ENCODE results near the gene ERC1.
"Not testable (repeated sequence)": the region's sequence is repeated elsewhere in the genome, so short reads cannot be mapped to it uniquely, and the experiment has no call there.

ERC1 gene

DNA sequence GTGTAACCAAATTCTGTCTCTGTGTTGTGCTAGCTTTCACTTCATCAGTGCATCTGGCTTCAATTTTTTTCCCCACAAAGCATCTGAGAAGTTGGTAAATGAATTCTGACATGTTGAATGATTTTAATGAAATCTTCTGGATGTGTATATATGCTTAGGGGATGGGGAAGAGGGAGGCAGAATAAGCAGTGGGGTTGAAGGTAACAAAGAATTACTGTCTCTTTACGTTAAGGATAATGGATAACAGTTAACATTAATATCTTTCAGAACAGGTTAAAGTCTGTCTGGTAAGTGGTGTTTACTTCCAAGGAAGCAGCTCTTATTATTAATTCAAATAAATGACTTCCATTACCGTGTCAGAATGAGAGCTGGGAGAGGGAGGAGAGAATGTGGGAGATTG lies 261.7 kb downstream of the ERC1 start:
- no peak for DNase-seq

DNA sequence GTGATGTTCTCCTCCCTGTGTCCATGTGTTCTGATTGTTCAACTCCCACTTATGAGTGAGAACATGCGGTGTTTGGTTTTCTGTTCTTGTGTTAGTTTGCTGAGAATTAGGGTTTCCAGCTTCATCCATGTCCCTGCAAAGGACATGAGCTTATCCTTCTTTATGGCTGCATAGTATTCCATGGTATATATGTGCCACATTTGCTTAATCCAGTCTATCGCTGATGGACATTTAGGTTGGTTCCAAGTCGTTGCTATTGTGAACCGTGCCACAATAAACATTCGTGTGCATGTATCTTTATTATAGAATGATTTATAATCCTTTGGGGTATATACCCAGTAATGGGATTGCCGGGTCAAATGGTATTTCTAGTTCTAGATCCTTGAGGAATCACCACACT lies 264.1 kb downstream of the ERC1 start:
- DNase-seq: not testable (repeated sequence)

DNA sequence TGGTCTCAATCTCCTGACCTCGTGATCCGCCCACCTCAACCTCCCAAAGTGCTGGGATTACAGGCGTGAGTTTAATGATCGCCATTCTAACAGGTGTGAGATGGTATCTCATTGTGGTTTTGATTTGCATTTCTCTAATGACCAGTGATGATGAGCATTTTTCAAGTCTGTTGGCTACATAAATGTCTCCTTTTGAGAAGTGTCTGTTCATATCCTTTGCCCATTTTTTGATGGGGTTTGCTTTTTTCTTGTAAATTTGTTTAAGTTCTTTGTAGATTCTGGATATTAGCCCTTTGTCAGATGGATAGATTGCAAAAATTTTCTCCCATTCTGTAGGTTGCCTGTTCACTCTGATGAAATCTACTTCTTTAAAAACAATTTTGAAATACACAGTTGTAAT lies 264.8 kb downstream of the ERC1 start:
- DNase-seq: not testable (repeated sequence)

DNA sequence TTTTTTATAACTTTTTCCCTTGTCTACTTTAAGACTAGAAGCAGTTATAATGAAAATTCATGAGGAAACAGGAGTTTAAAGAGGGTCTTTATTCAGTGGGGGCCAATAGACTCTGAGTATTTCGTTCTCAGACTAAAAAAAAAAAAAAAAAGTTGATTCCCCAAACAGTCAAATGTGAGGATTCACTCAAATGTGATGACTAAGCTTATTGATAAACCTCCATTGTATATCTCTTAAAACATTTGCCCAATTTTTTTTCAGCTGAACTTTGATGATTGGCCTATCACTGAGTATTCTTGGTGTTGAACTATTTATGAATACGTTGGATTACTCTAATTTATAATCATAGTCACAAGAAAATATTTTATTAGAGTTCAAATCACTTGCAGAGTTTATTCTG lies 265.3 kb downstream of the ERC1 start:
- no peak for DNase-seq

DNA sequence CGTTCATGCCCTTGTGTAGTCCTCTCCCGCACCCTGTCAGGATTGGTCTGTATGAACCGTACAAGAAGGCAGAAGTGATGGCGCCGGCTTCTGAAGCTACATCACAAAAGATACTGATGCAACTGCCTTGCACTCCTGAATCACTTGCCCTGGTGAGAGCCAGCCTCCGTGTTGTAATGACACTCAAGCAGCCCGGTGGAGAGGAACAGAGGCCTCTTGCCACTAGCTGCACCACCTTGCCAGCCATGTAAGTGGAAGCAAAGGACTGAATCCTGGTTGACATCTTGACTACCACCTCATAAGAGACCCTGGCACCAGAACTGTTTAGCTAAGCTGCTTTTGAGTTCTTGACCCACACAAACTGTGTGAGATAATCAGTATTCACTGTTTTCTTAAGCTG lies 266.0 kb downstream of the ERC1 start:
- DNase-seq: no peak

DNA sequence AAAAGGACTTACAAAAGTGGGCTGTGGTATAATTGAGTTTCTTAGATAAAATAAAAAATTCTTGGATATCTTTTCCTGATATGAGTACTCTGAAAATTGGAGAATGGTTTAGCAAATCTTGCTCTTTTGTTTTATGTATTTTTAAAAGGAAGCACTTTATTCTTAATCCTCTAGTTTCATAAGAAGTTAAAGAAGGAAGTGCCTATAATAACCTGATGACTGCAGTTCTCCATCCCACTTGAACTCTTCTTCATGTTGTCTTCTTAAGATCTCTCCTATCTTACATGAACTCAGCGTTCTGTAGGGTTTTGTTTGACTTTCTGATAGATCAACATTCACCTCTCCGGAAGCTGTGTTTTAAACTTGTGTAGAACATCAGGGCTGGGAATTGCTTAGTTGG lies 271.0 kb downstream of the ERC1 start:
- DNase-seq: no peak

DNA sequence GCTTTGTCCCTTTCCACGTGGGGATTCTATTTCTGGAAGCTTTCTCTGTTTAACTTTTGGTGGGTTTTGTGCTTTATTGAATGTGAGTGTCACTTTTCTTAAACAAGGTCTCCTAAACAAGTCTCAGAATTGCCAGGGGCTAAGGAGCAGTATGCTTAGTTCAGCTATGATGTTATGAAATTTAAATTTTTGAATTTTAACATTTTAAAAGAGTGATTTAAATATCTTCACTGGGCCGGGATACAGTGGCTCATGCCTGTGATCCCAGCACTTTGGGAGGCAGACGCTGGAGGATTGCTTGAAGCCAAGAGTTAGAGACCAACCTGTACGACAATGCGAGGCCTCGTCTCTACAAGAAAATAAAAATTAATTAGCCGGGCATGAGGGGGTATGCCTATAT lies 276.2 kb downstream of the ERC1 start:
- no peak for DNase-seq

DNA sequence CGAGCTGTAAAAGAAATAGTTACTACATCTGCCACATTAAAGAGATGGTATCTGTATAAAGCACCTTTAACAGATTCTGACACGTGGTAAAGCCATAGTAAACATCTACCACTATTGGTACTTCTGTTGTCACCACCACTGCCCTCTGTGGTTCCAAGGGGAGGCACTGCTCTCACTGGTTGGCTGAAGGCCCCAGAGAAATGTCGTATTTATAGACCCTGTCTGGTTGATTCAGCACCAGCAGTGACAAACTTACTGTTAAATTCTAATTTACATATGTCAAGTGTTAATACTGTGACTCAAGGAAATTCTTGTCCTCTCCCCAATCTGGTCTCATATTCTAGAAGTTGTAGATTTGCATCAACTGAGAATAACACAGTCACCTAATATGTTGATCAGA lies 281.1 kb downstream of the ERC1 start:
- no peak for DNase-seq

DNA sequence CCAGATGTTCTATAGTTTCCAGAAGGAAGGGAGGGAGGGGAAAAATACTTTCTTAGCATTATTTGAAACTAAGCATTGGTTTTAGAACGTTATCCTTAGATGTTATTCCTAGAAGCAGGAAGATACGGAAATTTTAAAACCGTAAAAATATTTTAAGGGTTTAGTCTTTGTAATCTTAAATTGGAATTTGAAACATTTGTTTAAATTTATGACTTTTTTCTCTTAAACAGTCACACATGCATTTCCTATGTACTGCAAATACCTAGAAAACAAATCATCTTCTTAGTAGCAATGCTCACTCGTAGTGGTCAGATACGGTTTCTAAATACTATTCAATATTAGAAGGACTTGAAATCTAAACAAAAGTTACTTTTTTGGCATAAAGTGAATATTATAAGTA lies 282.0 kb downstream of the ERC1 start:
- no peak for DNase-seq

DNA sequence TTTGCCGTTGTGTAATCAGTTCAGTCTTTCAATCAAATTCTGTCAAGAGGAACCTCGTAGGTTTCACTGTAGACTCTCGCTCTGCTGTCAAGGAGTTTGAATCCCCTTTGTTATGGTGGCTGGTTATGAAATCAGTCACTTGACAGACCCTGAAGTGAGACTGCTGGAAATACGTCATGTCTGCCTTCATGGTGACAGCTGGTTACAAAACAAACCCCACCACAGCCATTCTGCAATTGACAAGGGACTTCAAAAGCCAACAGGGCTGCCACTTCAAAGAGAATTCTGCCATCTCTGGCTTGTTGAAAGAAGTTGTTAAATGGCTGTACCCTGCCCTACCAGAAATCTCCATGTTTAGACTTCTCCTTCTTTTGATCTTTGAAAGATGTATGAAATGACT lies 286.9 kb downstream of the ERC1 start:
- no peak for DNase-seq

DNA sequence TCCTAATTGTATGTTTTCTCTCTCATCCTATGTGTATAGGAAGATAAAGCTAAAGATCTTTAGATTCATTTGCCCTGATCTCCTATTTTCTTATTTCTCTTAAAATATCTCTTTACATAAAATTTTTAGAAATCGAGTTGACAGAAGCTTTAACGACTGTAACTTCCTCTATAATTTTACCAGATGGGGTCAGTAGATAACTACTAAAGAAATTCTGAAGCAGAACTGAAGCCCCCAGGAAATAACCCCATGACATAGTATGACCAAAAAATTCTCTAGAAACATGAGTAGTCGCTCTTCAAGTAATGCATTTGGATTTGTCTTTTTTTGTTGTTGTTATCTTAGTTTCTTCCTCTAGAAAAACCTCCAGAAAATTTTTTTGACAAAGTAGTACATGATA lies 288.0 kb downstream of the ERC1 start:
- peak; percentile 29 for DNase-seq

DNA sequence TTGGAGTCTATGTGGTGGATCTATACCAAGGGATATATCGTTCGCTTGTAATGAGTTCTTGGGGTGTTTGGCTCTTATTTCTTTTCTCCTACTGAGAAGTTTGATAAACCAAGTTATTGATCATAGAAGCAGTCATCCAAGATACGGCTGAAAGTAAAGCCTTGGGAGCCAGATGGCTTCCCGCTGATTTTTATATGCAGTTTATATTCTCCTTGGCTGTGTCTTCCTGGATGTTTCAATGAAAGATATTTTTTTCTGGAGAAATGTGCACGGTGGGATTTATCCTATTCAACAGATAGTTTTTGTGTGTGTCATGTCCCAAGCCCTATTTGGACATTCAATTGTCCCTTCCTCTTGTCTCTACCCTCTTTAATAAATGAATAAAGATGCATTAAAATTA lies 289.0 kb downstream of the ERC1 start:
- no peak for DNase-seq

DNA sequence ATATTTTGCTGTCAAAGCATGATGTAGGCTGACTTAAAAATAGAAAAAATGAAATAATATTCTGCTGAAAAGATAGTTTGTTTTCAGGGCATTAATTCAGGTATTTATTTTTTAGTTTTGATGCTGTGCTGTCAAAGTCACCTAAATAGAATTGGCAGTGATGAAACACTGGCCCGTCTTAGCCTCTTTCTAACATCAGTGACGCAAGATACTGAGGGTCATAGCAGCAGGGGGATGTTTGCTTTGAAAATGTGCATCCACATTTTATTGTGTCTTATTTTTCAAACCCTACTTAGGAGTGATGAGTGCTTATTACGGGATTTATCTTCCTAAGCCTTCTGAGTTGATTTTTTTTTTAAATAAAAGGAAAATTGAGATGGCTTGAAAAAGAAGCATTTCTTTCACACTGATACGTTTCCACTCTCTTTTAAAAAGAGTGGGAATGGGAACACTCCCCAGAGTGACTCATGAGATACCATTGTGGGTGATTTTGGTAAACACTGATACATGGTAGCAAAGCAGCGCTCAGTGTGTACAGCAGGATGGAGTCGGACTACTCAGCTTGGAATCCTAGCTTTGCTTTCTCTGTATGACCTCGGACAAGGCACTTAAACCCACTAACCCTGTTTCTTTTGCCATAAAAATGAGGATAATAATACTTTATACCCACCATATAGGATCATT lies 290.8 kb downstream of the ERC1 start:
- DNase-seq: no peak

DNA sequence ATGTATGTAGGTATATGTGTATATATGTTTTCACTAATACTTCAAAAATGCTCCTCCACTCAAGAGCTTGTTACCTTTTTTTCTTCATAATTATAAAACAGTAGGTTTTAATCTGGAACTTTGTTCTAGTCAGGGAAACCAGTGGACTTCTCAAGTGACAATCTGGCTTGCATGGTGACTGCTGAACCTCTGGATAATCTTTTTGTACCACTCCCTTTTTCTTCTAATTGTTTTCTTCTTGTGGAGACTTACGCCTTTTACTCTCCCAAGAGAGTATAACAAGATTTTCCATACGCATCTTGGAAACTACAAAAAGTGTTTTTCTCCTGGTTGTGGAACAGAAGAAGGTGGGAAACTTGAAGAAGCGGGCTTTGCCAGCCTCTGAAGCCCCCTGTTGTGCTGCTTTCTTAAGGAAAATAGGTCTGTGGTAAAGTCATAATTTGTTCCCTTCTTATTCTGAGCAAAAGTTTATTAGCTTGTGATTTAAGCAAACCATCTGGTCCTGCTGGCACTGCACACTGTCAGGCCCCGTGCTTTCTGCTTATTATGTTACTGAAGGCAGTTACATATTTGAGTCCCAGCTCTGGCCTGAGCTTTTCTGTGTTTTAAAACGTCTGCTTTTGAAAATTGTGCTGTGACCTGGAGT lies 291.8 kb downstream of the ERC1 start:
- DNase-seq: peak; percentile 76

DNA sequence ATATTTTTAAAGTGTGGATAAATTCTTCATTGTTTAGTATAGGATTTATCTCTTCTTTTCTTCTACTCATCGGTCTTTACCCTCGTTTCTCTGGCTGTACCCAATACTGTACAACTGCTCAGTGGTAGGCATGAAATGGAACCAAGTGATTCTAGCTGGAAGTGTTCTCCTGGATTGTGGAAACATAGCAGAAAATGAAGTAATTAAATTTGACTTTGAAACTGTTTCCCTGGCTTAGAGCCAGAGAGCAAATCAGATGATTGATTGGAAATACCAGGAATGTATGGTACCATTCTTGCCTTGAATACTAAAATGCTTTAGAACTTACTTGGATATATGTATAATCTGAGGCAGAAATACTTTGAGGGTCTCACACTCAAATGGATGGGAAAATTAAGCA lies 292.3 kb downstream of the ERC1 start:
- DNase-seq: no peak

DNA sequence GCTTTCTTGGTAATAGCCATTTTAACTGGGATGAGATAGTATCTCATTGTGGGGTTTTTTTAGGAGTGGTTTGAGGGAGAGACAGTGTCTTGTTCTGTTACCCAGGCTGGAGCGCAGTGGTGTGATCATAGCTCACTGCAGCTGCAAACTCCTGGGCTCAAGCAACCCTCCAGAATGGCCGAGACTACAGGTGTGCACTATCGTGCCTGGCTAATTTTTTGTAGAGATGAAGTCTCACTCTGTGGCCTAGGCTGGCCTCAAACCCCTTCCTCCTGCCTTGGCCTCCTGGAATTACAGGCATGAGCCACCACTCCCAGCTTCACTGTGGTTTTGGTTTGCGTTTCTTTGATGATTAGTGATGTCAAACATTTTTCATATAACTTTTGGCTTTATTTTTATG lies 293.6 kb downstream of the ERC1 start:
- no peak for DNase-seq

DNA sequence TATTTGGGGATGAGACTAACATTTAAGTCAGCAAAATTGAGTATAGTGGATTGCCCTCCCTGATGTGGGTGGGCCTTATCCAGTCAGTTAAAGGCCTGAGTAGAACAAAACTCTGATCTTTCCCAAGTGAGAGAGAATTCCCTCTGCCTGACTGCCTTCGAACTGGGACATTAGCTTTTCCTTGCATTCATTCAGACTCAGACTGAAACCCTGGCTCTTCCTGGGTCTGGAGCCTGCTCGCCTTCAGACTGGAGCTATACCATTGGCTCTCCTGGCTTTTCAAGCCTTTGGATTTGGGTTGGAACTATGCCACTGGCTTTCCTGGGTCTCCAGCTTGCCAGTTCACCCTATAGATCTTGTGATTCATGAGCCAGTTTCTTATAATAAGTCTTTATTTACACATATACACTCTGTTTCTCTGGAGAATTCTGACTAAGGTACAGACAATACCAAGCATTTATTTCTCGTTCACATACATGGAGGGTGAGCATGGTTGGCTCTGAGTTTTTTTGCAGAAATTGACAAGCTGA lies 296.5 kb downstream of the ERC1 start:
- DNase-seq: no peak

DNA sequence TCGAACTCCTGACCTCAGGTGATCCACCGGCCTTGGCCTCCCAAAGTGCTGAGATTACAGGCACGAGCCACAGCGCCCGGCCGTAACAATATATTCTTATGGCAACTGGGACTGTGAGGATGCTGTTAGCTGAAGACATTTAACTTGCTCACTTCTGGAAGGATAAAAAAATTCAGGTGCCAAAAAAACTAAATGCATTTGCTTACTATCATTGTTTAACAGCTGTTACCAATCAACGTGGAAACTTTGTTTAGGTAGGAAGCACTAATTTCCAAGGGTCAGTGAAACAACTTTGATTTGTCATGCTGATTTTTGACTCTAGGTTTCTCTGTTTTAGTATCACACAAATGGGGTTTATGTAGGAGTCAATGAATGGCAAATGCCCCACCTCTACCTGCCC lies 297.3 kb downstream of the ERC1 start:
- DNase-seq: no peak

DNA sequence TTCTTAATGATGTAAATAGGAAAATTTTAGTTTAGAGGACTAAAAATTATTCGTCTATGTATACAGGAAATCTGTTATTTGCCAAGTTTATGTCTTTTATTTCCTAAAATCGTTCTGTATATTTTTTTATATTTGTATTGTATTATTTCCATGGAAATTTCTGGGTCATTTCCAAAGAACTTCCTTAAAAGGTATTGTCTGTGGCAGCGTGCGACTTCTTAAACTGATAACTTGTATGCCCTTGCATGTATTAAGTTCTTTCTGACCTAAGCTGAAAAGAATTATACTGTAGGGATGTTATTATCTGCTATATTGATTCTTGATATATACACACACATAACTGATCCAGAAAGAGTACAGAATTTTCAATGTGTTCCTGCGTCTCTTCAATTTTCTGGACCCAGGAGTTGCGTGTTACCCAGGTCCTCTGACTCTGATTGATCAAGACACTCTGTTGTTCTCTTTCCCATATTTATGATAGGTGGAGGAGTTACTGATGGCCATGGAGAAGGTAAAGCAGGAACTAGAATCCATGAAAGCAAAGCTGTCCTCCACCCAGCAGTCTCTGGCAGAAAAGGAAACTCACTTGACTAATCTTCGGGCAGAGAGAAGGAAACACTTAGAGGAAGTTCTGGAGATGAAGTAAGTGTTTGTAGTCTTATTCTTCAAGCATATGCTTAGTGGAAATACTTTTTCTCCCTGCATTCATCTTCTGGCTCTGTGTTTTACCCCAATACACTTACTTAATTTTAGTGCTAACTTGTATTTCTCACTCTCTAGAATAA lies 298.5 kb downstream of the ERC1 start:
- DNase-seq: no peak

DNA sequence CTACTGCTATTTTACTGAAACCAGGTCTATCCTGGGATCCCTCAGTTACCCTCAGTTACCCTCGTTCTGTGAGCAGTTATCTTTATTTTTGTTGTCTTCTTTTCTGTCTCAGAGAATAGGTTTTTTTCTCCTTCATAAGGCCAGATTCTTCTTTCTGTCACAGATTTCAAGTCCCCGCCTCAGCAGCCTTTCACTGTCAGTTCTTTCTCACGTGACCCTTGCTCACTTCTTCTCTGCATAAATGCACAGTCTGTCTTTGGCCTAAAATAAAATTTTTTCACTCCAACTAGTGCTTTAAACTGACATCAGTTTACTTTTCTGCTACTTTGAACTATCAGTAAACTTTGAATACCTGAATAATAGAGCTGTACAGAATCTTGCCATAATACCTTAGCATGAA lies 299.7 kb downstream of the ERC1 start:
- no peak for DNase-seq

DNA sequence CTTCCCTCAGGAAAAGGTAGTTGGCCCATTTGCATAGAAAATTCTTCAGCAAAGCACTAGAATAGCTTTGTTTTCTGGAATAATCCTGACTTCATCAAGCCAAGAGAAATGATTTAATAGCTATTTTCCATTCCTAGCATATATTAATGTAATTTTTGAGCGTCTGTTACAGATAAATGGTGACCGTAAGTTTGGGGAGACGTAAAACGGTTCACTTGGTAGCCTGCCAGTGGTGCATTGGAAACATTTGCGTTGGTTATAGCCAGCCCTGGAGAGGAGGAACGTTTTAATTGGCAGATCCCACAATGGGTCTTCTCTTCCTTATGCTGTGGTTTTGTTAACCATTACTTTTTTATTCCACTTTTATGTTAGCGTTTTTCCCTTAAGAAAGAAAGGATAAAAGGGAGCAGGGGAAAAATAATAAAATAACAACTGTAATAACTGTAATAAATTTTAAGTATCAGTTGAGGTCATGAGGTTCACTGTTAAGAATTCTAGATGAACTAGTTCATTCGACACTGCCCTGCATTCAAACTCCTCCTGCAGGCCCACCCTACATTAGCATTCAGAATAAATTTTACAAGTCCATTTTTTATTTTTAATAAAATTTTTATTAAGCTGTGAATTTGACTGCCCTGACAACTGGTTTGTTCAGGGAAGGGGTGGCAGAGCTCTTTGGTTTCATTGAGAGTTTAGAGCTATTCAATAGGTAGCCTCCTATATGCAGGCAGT lies 300.7 kb downstream of the ERC1 start:
- DNase-seq: no peak

DNA sequence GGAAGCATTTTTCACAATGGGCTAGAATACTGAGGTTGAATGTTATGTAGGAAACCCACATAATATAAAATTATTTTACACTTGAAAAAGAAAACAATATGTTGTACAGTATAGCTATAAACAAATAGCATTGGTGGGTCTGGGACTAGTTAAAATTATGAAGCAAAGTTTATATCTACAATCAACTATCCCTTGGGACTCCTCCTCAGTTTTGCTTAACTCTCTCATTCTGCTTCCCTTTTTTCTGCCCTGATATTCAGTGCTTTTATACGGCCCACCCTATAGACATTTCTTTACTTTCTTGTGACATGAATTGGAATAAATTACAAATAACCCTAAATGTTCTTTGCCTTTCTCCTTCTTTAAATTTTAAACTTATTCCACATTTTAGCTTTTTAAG lies 302.9 kb downstream of the ERC1 start:
- no peak for DNase-seq

DNA sequence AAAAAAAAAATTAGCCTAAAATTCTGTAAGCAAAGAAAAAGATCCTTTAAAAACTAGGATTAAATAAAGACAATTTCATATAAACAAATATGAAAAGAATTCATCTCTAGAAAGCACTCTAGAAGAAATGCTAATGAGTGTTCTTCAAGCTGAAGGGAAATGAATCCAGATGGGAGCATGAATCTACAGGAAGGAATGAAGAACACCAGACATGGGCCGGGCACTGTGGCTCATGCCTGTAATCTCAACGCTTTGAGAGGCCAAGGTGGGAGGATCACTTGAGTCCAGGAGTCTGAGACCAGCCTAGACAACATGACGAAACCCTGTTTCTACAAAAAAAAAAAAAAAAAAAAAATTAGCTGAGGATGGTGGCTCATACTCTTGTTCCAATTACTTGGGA lies 306.2 kb downstream of the ERC1 start:
- DNase-seq: no peak

All from NCI-H1694 treated with DMSO at 0.1 percent for 48 hours (cell line).